Muscle layer of duodenum (tissue), 2 donors: ENCODE results near the gene SNCB.

Source experiments
- H3K27ac ChIP-seq: one replicate; pipeline ENCODE4 v1.7.0; 2013; ENCODE audit warnings: mild to moderate bottlenecking, low read length
- H3K27me3 ChIP-seq: one replicate; pipeline ENCODE4 v1.7.0; 2013; ENCODE audit warnings: low read depth, mild to moderate bottlenecking, control low read depth, low read length
- H3K36me3 ChIP-seq, 2 donors: one replicate each; pipeline ENCODE4 v1.7.0; 2013; ENCODE audit warnings: low read length in 2 of 2, control low read depth in 1 of 2, mild to moderate bottlenecking in 1 of 2; ENCODE audit not compliant: insufficient read depth in 2 of 2, control insufficient read depth in 1 of 2
- H3K4me1 ChIP-seq, 2 donors: one replicate each; pipeline ENCODE4 v1.7.0; 2013; ENCODE audit warnings: low read length in 2 of 2, mild to moderate bottlenecking in 2 of 2, control low read depth in 1 of 2, moderate library complexity in 1 of 2; ENCODE audit not compliant: insufficient read depth in 2 of 2, control insufficient read depth in 1 of 2
- H3K4me3 ChIP-seq, 2 donors: one replicate each; pipeline ENCODE4 v1.7.0; 2013; ENCODE audit warnings: low read length in 2 of 2, low read depth in 1 of 2, mild to moderate bottlenecking in 1 of 2
- H3K9me3 ChIP-seq, 2 donors: one replicate each; pipeline ENCODE4 v1.7.0; 2013; ENCODE audit warnings: low read length in 2 of 2, control low read depth in 1 of 2, mild to moderate bottlenecking in 1 of 2; ENCODE audit not compliant: control insufficient read depth in 1 of 2
- donor health status: healthy.

Gene SNCB

DNA sequence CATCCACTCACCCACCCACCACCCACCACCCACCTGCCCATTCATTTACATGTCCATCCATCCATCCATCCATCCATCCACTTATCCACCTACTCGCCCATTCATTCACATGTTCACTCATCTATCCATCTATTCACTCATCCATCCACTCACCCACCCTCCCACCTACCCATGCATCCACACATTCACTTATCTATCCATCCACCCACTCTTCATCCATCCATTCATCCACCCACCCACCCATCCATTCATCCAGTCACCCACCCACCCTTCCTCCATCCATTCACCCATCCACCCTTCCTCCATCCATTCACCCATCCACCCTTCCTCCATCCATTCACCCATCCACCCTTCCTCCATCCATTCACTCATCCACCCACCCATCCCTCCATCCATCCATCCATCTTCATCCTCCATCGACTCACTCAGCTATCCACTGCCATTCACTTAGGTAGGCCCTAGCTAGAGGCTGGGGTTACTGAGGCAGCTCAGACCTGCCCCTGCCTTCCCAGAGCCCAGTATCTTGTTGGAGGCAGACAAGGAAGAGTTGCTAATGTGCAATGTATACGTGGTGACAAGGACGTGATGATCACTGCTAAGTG lies 29.6 kb upstream of the SNCB start:
- H3K27me3 ChIP-seq, result no peaks in the 10 kb centered on the region
- no peak overlapping the region for H3K27ac ChIP-seq
- peaks cover 4 to 20% of the 10 kb centered on the region in 2 donors for H3K36me3 ChIP-seq
- no peaks in the 10 kb centered on the region for H3K9me3 ChIP-seq
- H3K4me1 ChIP-seq, result peaks cover 8 to 17% of the 10 kb centered on the region in 2 donors
- H3K4me3 ChIP-seq, result no peak overlapping the region

DNA sequence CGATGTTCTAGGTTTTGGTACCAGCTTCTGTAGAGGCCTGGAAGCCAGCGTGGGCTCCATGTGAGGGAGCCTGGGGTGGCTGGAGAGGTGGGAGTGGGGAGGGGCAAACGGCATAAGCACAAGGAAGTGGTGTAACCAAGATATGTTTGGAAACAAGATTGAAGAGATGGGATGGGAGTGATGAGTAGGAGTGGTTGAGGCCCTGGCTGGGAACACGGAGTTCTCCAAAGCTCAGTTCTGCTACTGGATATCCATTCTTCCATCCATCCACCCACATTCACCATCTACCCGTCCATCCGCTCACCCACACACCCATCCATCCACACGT lies 29.1 kb upstream of the SNCB start:
- Histone ChIP-seq H3K9me3 (no peaks in the 10 kb centered on the region), H3K4me1 (peaks cover 8 to 17% of the 10 kb centered on the region in 2 donors), H3K36me3 (peaks cover 4 to 25% of the 10 kb centered on the region in 2 donors), H3K27me3 (no peaks in the 10 kb centered on the region), H3K27ac (no peak overlapping the region), H3K4me3 (no peak overlapping the region)

DNA sequence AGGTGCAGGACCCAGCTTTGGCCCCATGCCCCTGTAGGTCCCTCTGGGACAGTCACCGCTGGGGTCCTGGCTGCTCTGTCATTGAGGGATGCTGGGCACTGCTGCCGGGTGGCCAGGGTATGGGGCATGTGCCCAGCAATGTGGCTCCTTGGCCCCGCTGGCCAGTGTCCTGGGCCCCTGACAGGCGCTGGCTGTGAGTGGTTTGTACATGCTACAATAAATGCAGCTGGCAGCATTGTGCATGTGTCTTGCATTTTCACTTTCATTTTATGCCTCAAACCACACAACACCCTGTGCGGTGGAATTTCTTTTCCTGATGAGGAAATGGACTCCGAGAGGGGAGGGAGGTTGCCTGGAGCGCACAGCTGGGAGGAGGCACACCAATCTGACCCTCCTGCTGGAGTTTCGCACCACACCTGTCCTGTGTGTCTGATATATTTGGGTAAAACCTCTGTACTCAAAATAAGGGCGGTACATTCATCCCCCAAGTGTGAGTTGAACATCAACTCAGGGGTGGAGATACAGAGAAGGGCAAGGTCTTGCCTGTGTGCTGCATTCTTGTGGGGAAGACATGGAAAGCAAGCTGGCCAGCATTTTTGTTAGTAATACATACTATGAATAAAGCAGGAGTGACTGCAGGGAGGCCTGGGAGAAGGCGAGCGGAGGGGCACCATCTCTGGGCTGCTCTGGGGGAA lies 28.6 kb upstream of the SNCB start:
- H3K4me3 ChIP-seq, result peak overlapping the region in 1 of 2 donors; percentile 14
- H3K27me3 ChIP-seq, result no peaks in the 10 kb centered on the region
- H3K9me3 ChIP-seq, result no peaks in the 10 kb centered on the region
- peaks cover 6 to 29% of the 10 kb centered on the region in 2 donors for H3K36me3 ChIP-seq
- H3K27ac ChIP-seq, result no peak overlapping the region
- peaks cover 8 to 17% of the 10 kb centered on the region in 2 donors for H3K4me1 ChIP-seq

DNA sequence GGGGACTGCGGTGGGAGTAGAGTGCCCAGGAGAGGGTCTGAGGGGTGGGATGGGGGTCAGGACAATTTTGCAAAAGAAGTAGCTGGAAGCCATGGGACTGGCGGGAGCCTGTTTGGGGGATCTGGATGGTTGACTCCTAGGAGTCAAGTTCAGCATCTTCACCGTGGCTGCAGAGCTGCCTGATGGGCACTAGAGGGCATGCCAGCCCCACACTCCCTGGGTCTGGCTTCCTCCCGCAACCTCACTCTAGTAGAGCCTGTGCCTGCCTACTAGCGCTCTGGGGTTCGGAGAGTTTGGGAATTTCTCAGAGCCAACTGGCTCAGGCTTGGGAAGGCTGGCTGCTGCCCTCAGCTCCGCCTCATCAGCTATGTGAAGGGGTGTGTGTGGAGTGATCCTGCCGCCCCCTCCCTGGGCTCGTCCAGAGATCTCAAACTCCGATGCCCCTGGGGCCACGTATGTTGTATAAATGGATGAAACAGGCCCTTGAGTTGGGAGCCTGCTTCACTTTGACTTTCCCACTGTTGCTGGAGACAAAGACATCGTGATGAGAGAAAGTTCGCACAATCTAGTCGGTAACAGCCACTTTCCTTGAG lies 27.8 kb upstream of the SNCB start:
- H3K27me3 ChIP-seq, result no peaks in the 10 kb centered on the region
- H3K4me1 ChIP-seq, result peaks cover 8 to 17% of the 10 kb centered on the region in 2 donors
- H3K36me3 ChIP-seq, result peaks cover 14 to 37% of the 10 kb centered on the region in 2 donors
- H3K4me3 ChIP-seq, result peak overlapping the region in 1 of 2 donors; percentile 14
- H3K27ac ChIP-seq, result no peak overlapping the region
- H3K9me3 ChIP-seq, result no peaks in the 10 kb centered on the region

DNA sequence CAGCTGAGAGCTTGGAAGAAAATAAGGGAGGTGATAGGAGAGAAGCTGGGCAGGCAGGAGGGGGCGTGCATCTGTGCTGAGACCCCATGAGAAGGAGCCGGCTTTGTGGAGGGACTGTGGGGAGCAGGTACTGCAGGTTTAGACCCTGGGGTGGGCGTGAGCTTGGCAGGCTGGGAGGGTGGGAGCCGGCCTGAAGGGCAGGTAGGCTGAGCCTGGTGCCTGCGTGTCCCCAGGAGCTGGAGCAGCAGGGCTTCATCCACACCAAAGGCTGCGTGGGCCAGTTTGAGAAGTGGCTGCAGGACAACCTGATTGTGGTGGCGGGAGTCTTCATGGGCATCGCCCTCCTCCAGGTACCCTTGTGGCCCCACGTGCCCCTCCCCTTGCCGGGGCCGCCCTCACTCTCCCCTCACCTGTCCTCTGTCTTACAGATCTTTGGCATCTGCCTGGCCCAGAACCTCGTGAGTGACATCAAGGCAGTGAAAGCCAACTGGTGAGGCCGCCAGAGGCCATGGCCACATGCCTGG lies 26.2 kb upstream of the SNCB start:
- Histone ChIP-seq H3K27me3 (no peaks in the 10 kb centered on the region), H3K36me3 (peaks cover 14 to 43% of the 10 kb centered on the region in 2 donors), H3K4me3 (no peak overlapping the region), H3K27ac (no peak overlapping the region), H3K4me1 (peaks cover 8 to 17% of the 10 kb centered on the region in 2 donors), H3K9me3 (no peaks in the 10 kb centered on the region)

DNA sequence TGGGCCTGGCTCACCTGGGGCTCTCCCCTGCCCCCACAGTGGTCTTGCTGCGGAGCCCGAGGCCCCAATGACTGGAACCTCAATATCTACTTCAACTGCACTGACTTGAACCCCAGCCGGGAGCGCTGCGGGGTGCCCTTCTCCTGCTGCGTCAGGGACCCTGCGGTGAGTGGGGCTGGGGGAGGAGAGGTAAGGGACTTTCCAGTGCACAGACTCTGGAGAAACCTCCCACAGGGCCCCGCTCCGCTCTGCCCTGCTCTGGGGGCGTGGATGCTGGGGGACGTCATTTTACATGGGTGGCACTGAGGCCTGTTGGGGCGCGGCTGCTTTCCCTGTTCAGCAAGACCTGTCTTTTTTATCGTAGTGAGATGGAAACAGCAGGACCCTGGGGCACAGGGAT lies 24.5 kb upstream of the SNCB start:
- Histone ChIP-seq H3K4me3 (no peak overlapping the region), H3K27me3 (no peaks in the 10 kb centered on the region), H3K36me3 (peaks cover 14 to 43% of the 10 kb centered on the region in 2 donors), H3K27ac (no peak overlapping the region), H3K9me3 (no peaks in the 10 kb centered on the region), H3K4me1 (peaks cover 8 to 11% of the 10 kb centered on the region in 2 donors)

DNA sequence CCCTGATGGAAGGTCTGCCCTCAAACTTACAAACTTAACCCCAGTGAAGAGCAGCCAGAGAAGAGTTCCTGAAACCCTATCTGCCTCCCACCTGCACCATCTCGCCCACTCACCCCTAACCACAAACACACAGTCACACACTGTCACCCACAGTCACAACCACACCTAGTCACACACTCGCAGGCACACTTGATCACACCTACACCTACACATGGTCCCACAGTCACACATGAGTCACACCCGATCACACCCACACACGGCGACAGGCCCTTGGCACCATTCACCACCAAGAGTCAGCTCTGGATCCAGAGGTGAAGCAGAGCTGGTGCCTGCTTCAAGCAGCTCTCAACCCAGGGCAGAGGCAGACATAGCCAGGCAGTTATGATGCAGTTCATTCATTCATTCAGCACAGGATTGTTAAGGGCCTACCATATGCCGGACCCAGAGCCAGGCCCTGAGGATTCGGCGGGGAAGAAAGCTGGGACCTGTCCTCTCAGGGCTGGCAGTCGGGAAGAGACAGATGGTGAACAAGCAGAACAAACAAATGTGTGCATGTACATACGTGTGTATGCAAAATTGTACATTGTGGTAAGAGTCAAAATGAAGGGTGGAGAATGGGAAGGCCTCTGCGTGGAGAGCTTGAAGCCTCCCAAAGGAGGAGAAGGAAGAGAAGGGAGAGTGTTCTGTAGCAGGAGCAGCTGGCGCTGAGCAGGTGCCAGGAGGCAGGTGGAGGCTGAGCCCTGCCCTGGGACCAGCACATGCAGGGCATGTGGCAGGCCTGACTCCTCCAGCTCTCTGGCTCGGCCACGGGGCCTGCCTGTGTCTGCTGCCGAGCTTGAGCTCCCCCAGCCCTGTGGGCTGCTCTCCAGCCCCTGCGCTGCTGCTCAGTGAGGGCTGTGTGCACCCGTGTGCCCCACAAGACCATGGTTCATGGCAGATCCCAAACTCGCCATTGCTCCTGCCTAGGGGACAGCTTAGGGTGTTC lies 23.4 kb upstream of the SNCB start:
- H3K27me3 ChIP-seq, result no peaks in the 10 kb centered on the region
- H3K4me1 ChIP-seq, result peaks cover 6 to 10% of the 10 kb centered on the region in 2 donors
- H3K27ac ChIP-seq, result no peak overlapping the region
- H3K36me3 ChIP-seq, result peaks cover 14 to 43% of the 10 kb centered on the region in 2 donors
- no peaks in the 10 kb centered on the region for H3K9me3 ChIP-seq
- H3K4me3 ChIP-seq, result no peak overlapping the region

DNA sequence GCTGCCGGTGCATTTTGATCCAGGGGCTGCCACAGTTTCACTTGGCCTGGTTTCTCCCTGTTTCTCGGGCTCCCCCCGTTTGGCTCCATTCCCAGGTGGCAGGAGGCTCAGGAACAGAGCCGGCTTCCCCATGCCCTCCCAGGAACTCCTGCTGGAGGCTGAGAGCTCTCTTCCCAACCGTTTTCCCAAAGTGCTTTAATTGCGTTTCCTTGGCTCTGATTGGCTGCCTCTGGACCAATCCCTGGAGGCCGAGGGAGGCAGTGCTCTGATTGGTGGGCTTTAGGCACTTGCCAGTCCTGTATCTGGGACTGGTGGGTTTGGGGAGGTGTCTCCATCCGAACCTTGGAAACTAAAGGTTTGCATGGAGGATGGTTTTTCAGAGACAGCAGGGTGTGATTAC lies 21.8 kb upstream of the SNCB start:
- peaks cover 14 to 39% of the 10 kb centered on the region in 2 donors for H3K36me3 ChIP-seq

DNA sequence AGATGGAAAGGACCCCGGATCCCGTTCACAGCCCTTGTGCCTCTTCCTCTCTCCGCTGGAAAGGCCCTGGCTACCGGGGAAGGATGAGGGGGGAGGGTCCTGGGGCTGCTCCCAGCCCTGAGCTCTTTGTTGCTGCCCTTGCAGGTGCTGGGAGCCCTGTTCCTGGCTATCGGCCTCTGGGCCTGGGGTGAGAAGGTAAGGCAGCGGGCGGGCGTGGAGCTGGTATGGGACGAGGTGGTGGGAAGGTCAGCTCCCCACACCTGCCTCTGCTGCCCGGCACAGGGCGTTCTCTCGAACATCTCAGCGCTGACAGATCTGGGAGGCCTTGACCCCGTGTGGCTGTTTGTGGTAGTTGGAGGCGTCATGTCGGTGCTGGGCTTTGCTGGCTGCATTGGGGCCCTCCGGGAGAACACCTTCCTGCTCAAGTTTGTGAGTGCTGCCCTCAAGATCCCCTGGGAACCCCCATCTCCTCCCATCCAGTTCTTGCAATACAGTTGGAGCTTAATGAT lies 21.2 kb upstream of the SNCB start:
- Histone ChIP-seq H3K36me3 (peaks cover 14 to 34% of the 10 kb centered on the region in 2 donors), H3K27ac (no peak overlapping the region), H3K4me3 (no peak overlapping the region), H3K9me3 (no peaks in the 10 kb centered on the region), H3K27me3 (no peaks in the 10 kb centered on the region), H3K4me1 (peaks cover 6 to 14% of the 10 kb centered on the region in 2 donors)

More for the DNA sequence above, 21.8 kb upstream of the SNCB start:
- Histone ChIP-seq H3K4me1 (peaks cover 6 to 14% of the 10 kb centered on the region in 2 donors), H3K4me3 (no peak overlapping the region), H3K27ac (no peak overlapping the region), H3K9me3 (no peaks in the 10 kb centered on the region), H3K27me3 (no peaks in the 10 kb centered on the region)

DNA sequence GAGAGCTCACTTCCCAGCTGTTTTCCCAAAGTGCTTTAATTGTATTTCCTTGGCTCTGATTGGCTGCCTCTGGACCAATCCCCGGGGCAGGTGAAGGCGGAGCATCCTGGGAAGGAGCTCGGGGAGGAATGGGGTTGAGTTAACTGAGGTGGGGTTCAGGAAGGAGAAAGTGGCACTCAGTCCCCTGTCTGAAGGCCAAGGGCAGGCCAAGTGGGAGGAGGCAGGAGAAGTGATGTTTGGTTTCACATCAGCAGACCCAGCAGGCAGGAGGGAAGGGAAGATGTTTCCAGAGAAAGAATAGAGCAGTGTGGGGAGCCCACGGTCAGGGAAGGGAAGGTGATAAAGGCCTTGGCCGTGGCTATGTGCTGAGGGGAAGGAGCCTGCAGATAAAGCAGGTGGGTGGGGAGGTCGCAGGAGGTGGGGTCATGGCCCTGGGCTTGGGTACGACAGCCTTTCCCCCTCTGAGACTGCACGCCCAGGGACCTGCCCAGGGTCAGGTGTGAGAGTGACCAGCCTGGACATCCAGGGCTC lies 20.1 kb upstream of the SNCB start:
- Histone ChIP-seq H3K9me3 (no peaks in the 10 kb centered on the region), H3K4me1 (peaks cover 6 to 14% of the 10 kb centered on the region in 2 donors), H3K36me3 (peaks cover 10 to 28% of the 10 kb centered on the region in 2 donors), H3K27ac (no peak overlapping the region), H3K4me3 (no peak overlapping the region), H3K27me3 (no peaks in the 10 kb centered on the region)
